ENCODE data around the gene CCDC88C.
A peak's percentile ranks its signal among the peaks of the same experiment; 100 is the strongest.

The CCDC88C gene

GRCh38 chr14:91272341-91273272 lies 145.0 kb downstream of the CCDC88C start:
- TF ChIP-seq, protein P1, sequence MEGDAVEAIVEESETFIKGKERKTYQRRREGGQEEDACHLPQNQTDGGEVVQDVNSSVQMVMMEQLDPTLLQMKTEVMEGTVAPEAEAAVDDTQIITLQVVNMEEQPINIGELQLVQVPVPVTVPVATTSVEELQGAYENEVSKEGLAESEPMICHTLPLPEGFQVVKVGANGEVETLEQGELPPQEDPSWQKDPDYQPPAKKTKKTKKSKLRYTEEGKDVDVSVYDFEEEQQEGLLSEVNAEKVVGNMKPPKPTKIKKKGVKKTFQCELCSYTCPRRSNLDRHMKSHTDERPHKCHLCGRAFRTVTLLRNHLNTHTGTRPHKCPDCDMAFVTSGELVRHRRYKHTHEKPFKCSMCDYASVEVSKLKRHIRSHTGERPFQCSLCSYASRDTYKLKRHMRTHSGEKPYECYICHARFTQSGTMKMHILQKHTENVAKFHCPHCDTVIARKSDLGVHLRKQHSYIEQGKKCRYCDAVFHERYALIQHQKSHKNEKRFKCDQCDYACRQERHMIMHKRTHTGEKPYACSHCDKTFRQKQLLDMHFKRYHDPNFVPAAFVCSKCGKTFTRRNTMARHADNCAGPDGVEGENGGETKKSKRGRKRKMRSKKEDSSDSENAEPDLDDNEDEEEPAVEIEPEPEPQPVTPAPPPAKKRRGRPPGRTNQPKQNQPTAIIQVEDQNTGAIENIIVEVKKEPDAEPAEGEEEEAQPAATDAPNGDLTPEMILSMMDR (IDR thresholded peaks at IDR 0.05), result no peak
- Histone ChIP-seq H3K27me3 (peaks cover 0 to under 1% of the 10 kb centered on the region in 2 donors), H3K36me3 (no peaks in the 10 kb centered on the region), H3K9me3 (no peaks in the 10 kb centered on the region), H3K27ac (no peak overlapping the region), H3K4me3 (no peak overlapping the region), H3K4me1 (peaks cover 0 to 11% (median 8%) of the 10 kb centered on the region in 4 donors)
- no peak for DNase-seq
- intact Hi-C loops (cut with DNase I; ENCODE audit: low total_unique reads), result loop anchor here (5.0 kb wide), 1 partner anchor 85 kb away; no protein-coding TSS in a partner anchor

GRCh38 chr14:91271639-91272038 lies 146.0 kb downstream of the CCDC88C start:
- intact Hi-C loops (cut with DNase I; ENCODE audit: low total_unique reads), result loop anchor here (5.0 kb wide), 1 partner anchor 84 kb away; no protein-coding TSS in a partner anchor
- H3K27ac ChIP-seq, result no peak overlapping the region
- no peaks in the 10 kb centered on the region for H3K36me3 ChIP-seq
- peaks cover 0 to 11% (median 8%) of the 10 kb centered on the region in 4 donors for H3K4me1 ChIP-seq
- H3K27me3 ChIP-seq, result peaks cover 0 to 5% of the 10 kb centered on the region in 2 donors
- no peak overlapping the region for H3K4me3 ChIP-seq
- TF ChIP-seq, protein P1 (IDR thresholded peaks at IDR 0.05), result no peak
- H3K9me3 ChIP-seq, result no peaks in the 10 kb centered on the region
- no peak for DNase-seq

DNA sequence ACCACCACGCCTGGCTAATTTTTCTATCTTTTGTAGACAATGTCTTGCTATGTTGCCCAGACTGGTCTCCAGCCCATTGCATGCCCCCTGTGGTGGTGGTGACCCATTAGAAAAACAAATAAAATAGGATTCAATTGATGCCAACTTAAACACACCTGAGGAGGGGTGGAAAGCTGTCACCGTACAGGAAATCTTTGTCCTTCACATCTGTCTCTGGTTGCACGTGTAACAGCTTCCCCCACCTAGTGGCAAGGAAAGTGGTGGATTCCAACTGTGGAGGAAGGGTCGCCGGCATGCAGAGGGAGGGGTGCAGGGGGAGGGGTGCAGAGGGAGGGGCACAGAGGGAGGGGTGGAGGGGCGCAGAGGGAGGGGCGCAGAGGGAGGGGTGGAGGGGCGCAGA lies 147.0 kb downstream of the CCDC88C start:
- Histone ChIP-seq H3K27me3 (peaks cover 0 to 5% of the 10 kb centered on the region in 2 donors), H3K4me3 (no peak overlapping the region), H3K9me3 (no peaks in the 10 kb centered on the region), H3K36me3 (no peaks in the 10 kb centered on the region), H3K27ac (no peak overlapping the region), H3K4me1 (peaks cover 0 to 11% (median 8%) of the 10 kb centered on the region in 4 donors)
- no peak for DNase-seq
- intact Hi-C loops (cut with DNase I; ENCODE audit: low total_unique reads), result loop anchor here (5.0 kb wide), 1 partner anchor 83 kb away; no protein-coding TSS in a partner anchor
- TF ChIP-seq, protein P1 (IDR thresholded peaks at IDR 0.05), result no peak

- Histone ChIP-seq H3K36me3 (no peaks in the 10 kb centered on the region), H3K27me3 (peaks cover 0 to 6% of the 10 kb centered on the region in 2 donors), H3K4me1 (peaks cover 0 to 11% (median 8%) of the 10 kb centered on the region in 4 donors), H3K4me3 (no peak overlapping the region), H3K9me3 (no peaks in the 10 kb centered on the region), H3K27ac (no peak overlapping the region)
- TF ChIP-seq, protein P1 (IDR thresholded peaks at IDR 0.05), result no peak
- intact Hi-C loops (cut with DNase I; ENCODE audit: low total_unique reads), result loop anchor here (5.0 kb wide), 1 partner anchor 83 kb away; no protein-coding TSS in a partner anchor
- DNase-seq, result no peak
Measured at GRCh38 chr14:91270188-91270587, 147.4 kb downstream of the CCDC88C start.

DNA sequence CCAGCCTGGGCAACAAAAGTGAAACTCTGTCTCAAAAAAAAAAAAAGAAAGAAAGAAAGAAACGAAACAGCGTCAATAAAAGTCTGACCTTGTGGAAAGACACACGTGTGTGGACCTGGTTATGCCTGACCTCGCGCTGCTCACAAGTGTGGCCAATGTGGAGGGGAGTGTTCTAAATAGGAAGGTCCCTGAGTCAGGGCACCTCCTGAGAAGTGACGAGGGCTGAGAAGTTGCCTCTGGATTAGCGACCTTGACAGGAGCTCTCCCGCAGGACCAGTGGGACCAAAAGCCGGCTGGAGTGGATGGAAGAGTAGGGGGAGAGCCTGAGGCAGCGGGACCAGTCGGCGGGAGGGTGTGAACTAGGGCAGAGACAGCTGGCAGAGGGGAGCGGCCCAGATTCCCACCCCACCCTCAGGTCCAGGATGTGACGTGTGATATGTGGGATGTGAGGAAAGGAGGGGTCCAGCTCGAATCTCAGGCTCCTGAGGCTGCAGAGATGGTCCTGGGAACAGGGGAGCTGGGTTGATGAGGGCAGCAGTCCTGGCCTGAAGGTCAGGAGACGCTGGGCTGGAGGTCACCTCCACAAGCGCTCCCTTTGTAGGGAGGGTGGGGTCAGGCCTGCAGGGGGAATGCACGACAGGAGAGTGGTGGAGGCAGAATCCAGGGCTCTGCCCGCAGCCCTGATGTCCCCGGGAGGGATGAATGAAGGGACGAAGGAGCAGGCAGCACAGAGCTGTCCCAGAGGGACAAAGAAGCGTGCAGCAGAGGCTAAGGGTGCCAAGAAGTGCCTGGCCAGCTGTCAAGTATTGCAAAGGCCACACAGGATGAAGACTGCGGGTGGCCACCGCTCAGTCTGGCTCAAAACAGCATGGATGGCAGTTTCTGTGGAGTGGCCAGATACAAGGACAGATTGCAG lies 148.3 kb downstream of the CCDC88C start:
- no peak for DNase-seq
- TF ChIP-seq, protein P1 (IDR thresholded peaks at IDR 0.05), result no peak
- intact Hi-C loops (cut with DNase I; ENCODE audit: low total_unique reads), result no loop called here
- peak overlapping the region; percentile 1 to 30 for H3K4me3 ChIP-seq
- H3K27me3 ChIP-seq, result peaks cover 0 to 14% of the 10 kb centered on the region in 2 donors
- no peaks in the 10 kb centered on the region for H3K36me3 ChIP-seq
- H3K4me1 ChIP-seq, result peaks cover 0 to 15% (median 12%) of the 10 kb centered on the region in 4 donors
- no peak overlapping the region for H3K27ac ChIP-seq
- no peaks in the 10 kb centered on the region for H3K9me3 ChIP-seq

Measured in tibial artery (tissue), 4 donors.